Lower lobe of right lung (tissue), 2 donors: Measurements from ENCODE around the gene RLN1. TPM values are rescaled to one million over a fixed set of nuclear protein-coding genes. Genes with fewer than 3 reads are reported as not detected.
"Not testable (repeated sequence)": the region's sequence is repeated elsewhere in the genome, so short reads cannot be mapped to it uniquely, and the experiment has no call there.

Source experiments
- ATAC-seq, 2 donors: fragments of 200-7000 bp; cut with Tn5 transposase; one replicate each; pipeline ENCODE4 v1.9.1; 2020 to 2022; ENCODE audit warnings: mild to moderate bottlenecking in 2 of 2, moderate library complexity in 2 of 2
- DNase-seq: peaks from one replicate; pipeline ENCODE4 v3.0.0-alpha.2; 2020
- H3K27ac ChIP-seq: fragments of 200-600 bp; one replicate; pipeline ENCODE4 v1.8.0; 2022
- H3K27me3 ChIP-seq: fragments of 200-600 bp; one replicate; pipeline ENCODE4 v1.8.0; 2022; ENCODE audit warnings: low read depth
- H3K36me3 ChIP-seq: fragments of 200-600 bp; one replicate; pipeline ENCODE4 v1.8.0; 2022; ENCODE audit warnings: mild to moderate bottlenecking
- H3K4me1 ChIP-seq: fragments of 200-600 bp; one replicate; pipeline ENCODE4 v1.8.0; 2022
- H3K4me3 ChIP-seq: fragments of 200-600 bp; one replicate; pipeline ENCODE4 v1.8.0; 2022; ENCODE audit warnings: mild to moderate bottlenecking
- H3K9me3 ChIP-seq: fragments of 200-600 bp; one replicate; pipeline ENCODE4 v1.8.0; 2022
- CTCF ChIP-seq: fragments of 200-600 bp; IDR thresholded peaks from one replicate; pipeline ENCODE4 v1.8.0; 2022; ENCODE audit warnings: antibody characterized with exemption, mild to moderate bottlenecking
- intact Hi-C: fragments of 100-400 bp; cut with DNase I; formaldehyde crosslinking; loops from one replicate; pipeline ENCODE4 v1.11.0; 2022
- long read RNA-seq: library from polyadenylated mRNA; unstranded; transcript quantifications from one replicate; pipeline ENCODE4 v2.0.0, GENCODE V29; 2021
- total RNA-seq: library from RNA; stranded (reverse); fragmentation: NEBNext Ultra II Directional; extraction: Animal tissue kit (Norgen Biotek cat#: 25700); gene quantifications from one replicate; pipeline ENCODE4 v1.2.1, GENCODE V29; 2021
- donor health status: DM: no; HTN: yes; CAD: no; lungs with severe emphysema.

The RLN1 gene
- not detected for total RNA-seq
- long read RNA-seq = 0 reads

GRCh38 chr9:5338992-5339981 lies at the start of gene RLN1:
RLN1 (minus strand) TSS chr9:5339876; CDS start chr9:5339746, 130 bp downstream.
- H3K9me3 ChIP-seq, DNase-seq, H3K4me1 ChIP-seq, H3K27ac ChIP-seq, intact Hi-C loops, H3K36me3 ChIP-seq, H3K27me3 ChIP-seq, H3K4me3 ChIP-seq: not testable (repeated sequence)
- peak; percentile 100 for ATAC-seq

- no peak for TF ChIP-seq CTCF
Measured at GRCh38 chr9:5389109-5389732, 49.5 kb upstream of the RLN1 start.

GRCh38 chr9:5388026-5388819 lies 48.5 kb upstream of the RLN1 start:
- H3K9me3 ChIP-seq = no peaks in the 10 kb centered on the region
- DNase-seq = no peak
- H3K27me3 ChIP-seq = no peaks in the 10 kb centered on the region
- H3K4me1 ChIP-seq = no peaks in the 10 kb centered on the region
- intact Hi-C loops = no loop called here
- ATAC-seq = peak in 1 of 2 donors; percentile 69
- H3K4me3 ChIP-seq = no peak overlapping the region
- no peak for TF ChIP-seq CTCF
- no peaks in the 10 kb centered on the region for H3K36me3 ChIP-seq
- H3K27ac ChIP-seq = no peak overlapping the region

More at GRCh38 chr9:5389109-5389732, 49.5 kb upstream of the RLN1 start:
- Histone ChIP-seq H3K9me3 (no peaks in the 10 kb centered on the region), H3K36me3 (no peaks in the 10 kb centered on the region), H3K4me1 (no peaks in the 10 kb centered on the region), H3K27me3 (no peaks in the 10 kb centered on the region), H3K4me3 (no peak overlapping the region), H3K27ac (no peak overlapping the region)
- intact Hi-C loops = no loop called here
- DNase-seq (no peak), ATAC-seq (peak in 1 of 2 donors; percentile 17)

- TF ChIP-seq CTCF = no peak
- Histone ChIP-seq H3K4me1 (no peaks in the 10 kb centered on the region), H3K4me3 (no peak overlapping the region), H3K9me3 (no peaks in the 10 kb centered on the region), H3K27ac (no peak overlapping the region), H3K27me3 (no peaks in the 10 kb centered on the region), H3K36me3 (no peaks in the 10 kb centered on the region)
- no peak for ATAC-seq
- intact Hi-C loops = no loop called here
- DNase-seq = no peak
Measured at GRCh38 chr9:5384436-5384835, 44.8 kb upstream of the RLN1 start.

GRCh38 chr9:5382479-5382878 lies 42.8 kb upstream of the RLN1 start:
- DNase-seq (no peak), ATAC-seq (no peak)
- Histone ChIP-seq H3K4me3 (no peak overlapping the region), H3K27ac (no peak overlapping the region), H3K4me1 (no peaks in the 10 kb centered on the region), H3K36me3 (no peaks in the 10 kb centered on the region), H3K27me3 (no peaks in the 10 kb centered on the region), H3K9me3 (no peaks in the 10 kb centered on the region)
- no peak for TF ChIP-seq CTCF
- intact Hi-C loops = no loop called here
